SJSA1 (cell line): ENCODE measurements around the gene KDM4B. TPM values are rescaled to one million over a fixed set of nuclear protein-coding genes. Genes with fewer than 3 reads are reported as not detected.

Experiments used
- DNase-seq, 2 experiments: peaks; one replicate each; pipeline ENCODE4 v3.0.0-alpha.2; 2015 to 2020; ENCODE audit warnings: low spot score in 2 of 2, low read depth in 1 of 2
- H3K27ac ChIP-seq: fragments of 250-450 bp; sonication (Bioruptor Pico); 2 replicates; pipeline ENCODE4 v1.5.1; 2020; ENCODE audit warnings: mild to moderate bottlenecking, moderate library complexity
- H3K27me3 ChIP-seq: fragments of 250-450 bp; sonication (Bioruptor Pico); replicated peaks from 2 replicates; pipeline ENCODE4 v1.5.1; 2020; ENCODE audit warnings: mild to moderate bottlenecking, moderate library complexity
- H3K36me3 ChIP-seq: fragments of 250-450 bp; sonication (Bioruptor Pico); 2 replicates; pipeline ENCODE4 v1.5.1; 2020; ENCODE audit warnings: mild to moderate bottlenecking
- H3K4me1 ChIP-seq: fragments of 250-450 bp; sonication (Bioruptor Pico); replicated peaks from 2 replicates; pipeline ENCODE4 v1.6.1; 2021; ENCODE audit warnings: mild to moderate bottlenecking
- H3K4me3 ChIP-seq: fragments of 250-450 bp; sonication (Bioruptor Pico); 2 replicates; pipeline ENCODE4 v1.5.1; 2020; ENCODE audit warnings: mild to moderate bottlenecking
- H3K9me3 ChIP-seq: fragments of 250-450 bp; sonication (Bioruptor Pico); replicated peaks from 2 replicates; pipeline ENCODE4 v1.5.1; 2020; ENCODE audit warnings: mild to moderate bottlenecking
- total RNA-seq: library from RNA; depleted of rRNA; stranded (reverse); fragments of >200 nt; shearing (Covaris generic); gene quantifications from 2 replicates; pipeline ENCODE4 v1.2.3, GENCODE V29; 2014

The KDM4B gene
- total RNA-seq, 1 experiment from 2014 or later, result 9.1 TPM

DNA sequence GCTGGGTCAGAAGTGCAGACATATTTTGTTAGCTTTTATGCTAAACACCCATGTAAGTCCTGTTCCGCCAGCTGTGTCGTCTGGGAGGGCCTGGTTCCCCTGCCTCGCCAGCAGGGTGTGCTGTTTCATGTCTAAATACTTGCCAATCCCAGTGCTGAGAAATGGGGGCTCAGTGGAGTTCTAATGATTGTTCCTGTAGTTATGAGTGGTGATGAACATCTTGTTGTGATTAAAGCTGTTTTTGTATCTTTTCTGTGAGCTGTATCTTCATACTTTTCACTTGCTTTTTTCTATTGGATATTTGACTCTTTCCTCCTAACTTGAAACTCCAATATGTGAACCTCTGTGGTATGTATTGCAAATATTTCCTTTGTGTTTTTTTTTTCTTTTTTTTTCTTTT is 32.7 kb downstream of the KDM4B start:
- Histone ChIP-seq H3K36me3 (peaks cover 6% of the 10 kb centered on the region; the same call in 1 of the 2 replicates), H3K4me3 (no peak overlapping the region), H3K27ac (no peak overlapping the region), H3K27me3 (no peaks in the 10 kb centered on the region), H3K4me1 (peaks cover 13% of the 10 kb centered on the region), H3K9me3 (no peaks in the 10 kb centered on the region)
- DNase-seq, result peak in 1 of 2 experiments; percentile 35

DNA sequence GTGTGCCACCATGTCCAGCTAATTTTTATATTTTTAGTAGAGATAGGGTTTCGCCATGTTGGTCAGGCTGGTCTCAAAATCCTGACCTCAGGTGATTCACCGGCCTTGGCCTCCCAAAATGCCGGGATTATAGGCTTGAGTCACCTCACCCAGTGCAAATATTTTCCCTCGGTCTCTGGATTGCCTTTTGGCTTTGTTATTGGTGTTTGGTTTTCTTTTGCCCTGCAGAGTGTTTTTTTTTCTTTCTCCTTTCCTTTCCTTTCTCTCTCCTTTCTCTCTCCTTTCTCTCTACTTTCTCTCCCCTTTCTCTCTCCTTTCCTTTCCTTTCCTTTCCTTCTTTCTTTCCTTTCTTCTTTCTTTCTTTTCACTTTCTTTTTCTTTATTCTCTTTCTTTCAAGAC is 33.2 kb downstream of the KDM4B start:
- Histone ChIP-seq H3K27ac (no peak overlapping the region), H3K4me3 (no peak overlapping the region)
- DNase-seq, result peak in 1 of 2 experiments; percentile 44

DNA sequence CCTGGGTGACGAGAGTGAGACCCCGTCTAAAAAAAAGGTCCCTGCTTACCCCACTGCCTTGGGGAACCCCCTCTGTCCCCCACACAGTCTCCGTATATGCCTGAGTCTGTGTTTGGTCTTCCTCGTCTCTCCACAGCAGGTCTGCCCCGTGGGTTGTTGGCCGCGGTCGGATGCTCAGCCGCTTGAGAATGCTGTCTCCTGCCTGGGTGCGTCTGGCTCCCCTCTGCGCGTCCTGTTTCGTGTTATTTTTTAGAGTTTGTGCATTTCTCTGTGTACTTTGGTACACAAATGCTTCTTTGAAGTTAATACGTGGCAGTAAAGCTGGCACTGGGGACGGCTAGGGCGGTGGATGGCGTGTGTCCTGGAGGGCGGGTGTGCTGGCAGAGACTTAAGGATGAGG is 34.9 kb downstream of the KDM4B start:
- Histone ChIP-seq H3K4me3 (no peak overlapping the region), H3K27me3 (no peaks in the 10 kb centered on the region), H3K36me3 (no peaks in the 10 kb centered on the region), H3K27ac (no peak overlapping the region), H3K9me3 (no peaks in the 10 kb centered on the region), H3K4me1 (peaks cover 13% of the 10 kb centered on the region)
- DNase-seq, result no peak

More for the DNA sequence above, 33.2 kb downstream of the KDM4B start:
- H3K27me3 ChIP-seq, result no peaks in the 10 kb centered on the region
- peaks cover 6% of the 10 kb centered on the region; the same call in 1 of the 2 replicates for H3K36me3 ChIP-seq
- peaks cover 13% of the 10 kb centered on the region for H3K4me1 ChIP-seq
- H3K9me3 ChIP-seq, result no peaks in the 10 kb centered on the region

DNA sequence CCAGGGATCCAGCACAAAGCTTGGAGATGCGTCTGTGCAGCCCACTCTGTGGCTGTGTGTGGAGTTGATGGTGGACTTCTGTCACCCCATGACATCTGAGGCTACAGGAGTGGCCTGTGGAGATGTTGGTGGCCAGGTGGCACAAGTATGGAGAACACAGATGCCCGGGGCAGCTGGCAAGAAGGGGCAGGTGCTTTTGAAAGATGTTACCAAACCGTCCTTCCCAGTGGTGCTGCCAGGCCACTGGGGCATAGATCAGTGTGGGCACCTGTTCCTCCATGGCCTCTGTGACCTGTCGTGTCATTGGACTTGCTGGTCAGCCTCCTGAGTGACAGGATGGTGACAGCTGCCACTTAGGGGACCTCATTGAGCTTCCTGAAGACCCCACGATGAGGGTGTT is 36.2 kb downstream of the KDM4B start:
- Histone ChIP-seq H3K27me3 (no peaks in the 10 kb centered on the region), H3K4me1 (peaks cover 13% of the 10 kb centered on the region), H3K27ac (no peak overlapping the region), H3K9me3 (no peaks in the 10 kb centered on the region), H3K4me3 (no peak overlapping the region), H3K36me3 (no peaks in the 10 kb centered on the region)
- no peak for DNase-seq

DNA sequence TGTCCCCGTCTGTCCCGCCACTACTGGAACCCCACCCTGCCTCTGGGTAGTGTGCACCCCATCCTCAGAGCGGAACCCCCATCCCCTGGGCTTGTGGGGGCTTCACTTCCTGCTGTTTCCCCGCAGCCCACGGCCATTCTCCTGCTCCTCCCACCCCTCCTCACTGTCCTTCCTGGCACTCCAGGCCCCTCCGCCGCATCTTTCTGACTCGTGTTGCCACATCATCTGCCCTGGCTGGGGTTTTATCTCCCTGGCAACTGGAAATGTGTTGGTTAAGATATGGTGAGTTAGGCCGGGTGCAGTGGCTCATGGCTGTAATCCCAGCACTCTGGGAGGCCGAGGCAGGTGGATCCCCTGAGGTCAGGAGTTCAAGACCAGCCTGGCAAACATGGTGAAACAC is 37.3 kb downstream of the KDM4B start:
- Histone ChIP-seq H3K4me1 (peaks cover 13% of the 10 kb centered on the region), H3K4me3 (no peak overlapping the region), H3K9me3 (no peaks in the 10 kb centered on the region), H3K27ac (no peak overlapping the region), H3K27me3 (no peaks in the 10 kb centered on the region), H3K36me3 (no peaks in the 10 kb centered on the region)
- no peak for DNase-seq

DNA sequence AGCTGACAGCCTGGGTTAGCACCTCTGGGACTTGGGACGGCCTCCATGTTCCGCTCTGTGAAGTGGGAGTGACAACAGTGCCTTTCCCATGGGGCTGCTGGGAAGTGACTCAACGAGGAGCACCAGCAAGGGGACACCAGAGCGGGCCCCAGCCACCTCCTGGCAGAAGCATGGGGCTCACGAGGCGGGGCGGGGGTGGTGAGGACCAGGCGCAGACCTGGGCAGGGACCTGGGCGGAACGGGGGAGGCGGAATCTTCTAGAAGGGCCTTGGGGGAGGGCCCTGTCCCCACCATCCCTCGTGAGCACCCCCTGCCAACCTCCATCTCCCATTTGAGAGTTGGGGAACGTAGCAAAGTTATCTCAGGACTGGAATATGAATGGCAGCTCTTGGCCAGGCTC is 37.9 kb downstream of the KDM4B start:
- no peak overlapping the region for H3K27ac ChIP-seq
- no peaks in the 10 kb centered on the region for H3K27me3 ChIP-seq
- no peak for DNase-seq
- no peaks in the 10 kb centered on the region for H3K9me3 ChIP-seq
- no peaks in the 10 kb centered on the region for H3K36me3 ChIP-seq
- no peak overlapping the region for H3K4me3 ChIP-seq
- H3K4me1 ChIP-seq, result peaks cover 11% of the 10 kb centered on the region

DNA sequence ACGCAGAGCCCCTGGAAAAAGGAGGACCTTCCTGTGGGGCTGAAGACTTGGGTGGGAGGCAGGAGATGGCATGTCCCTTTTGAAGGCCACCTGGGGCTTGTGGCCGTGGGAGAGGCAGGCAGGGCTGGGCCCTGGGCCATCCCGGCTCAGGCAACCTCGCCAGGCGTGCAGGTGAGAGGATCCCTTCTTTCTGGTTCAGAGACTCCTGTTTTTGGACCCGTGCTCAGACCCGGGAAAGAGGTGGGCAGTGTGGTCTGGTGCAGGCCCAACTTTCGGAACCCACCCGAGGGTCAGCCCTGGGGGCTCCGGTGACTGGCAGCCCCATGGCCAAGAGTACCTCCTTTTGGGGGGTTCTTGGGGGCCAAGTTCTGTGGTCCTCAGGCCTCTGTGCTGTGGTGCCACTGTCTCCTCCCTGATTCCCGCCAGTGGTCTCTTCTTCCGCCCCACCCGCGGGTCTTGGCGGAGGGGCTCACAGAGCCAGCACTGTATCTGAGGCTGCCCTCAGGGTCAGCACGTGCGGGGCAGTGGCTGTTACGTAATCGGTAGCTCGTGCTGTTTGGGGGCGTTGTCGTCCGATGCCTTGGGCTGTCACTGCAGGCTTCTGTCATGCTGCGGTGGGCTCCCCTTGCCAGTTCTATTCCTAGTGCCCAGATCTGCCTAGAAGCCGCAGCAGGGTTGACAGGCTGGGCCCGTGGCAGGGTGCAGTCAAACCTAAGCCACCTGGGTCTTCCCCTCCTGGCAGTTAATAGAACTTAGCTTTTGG is 42.7 kb downstream of the KDM4B start:
- Histone ChIP-seq H3K4me3 (no peak overlapping the region), H3K36me3 (peaks cover 5% of the 10 kb centered on the region), H3K4me1 (no peaks in the 10 kb centered on the region), H3K27me3 (no peaks in the 10 kb centered on the region), H3K9me3 (no peaks in the 10 kb centered on the region), H3K27ac (no peak overlapping the region)
- no peak for DNase-seq

DNA sequence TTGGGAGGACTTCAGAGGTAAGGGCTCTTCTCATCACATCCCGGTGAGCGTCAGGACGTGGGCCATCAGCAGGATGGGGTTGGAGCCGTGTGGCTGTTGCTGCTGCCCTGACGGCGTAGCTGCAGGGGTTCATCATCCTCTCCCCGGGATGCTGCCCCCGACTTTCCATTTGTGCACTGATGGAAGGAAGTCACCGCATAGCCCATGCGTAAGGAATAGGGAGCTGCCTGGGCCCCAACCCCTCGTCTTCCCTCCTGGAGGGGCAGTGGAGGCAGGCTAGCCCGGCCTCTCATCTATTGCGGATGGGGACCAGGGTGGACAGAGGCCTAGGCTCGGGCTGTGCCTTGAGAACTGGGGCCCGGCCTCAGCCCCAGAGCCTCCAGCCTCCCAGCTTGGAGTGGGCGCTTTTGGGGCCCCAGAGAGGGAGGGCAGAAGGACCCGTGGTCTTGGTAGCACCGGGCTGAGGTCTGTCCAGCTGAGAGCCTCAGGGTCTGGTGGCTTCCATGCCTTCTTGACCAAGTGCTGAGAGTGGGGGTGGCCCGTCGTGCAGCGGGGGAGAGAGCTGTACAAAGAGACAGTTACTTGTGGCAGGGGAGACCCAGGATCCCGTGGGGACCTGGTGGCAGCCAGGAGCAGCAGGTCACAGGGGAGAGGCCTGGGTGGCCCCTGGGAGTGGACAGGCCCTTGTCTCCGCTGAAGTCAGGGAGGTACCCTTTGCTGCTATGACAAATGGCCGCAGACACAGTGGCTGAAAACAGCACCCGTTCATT is 44.0 kb downstream of the KDM4B start:
- H3K9me3 ChIP-seq, result no peaks in the 10 kb centered on the region
- no peaks in the 10 kb centered on the region for H3K27me3 ChIP-seq
- H3K4me1 ChIP-seq, result no peaks in the 10 kb centered on the region
- no peak overlapping the region for H3K27ac ChIP-seq
- no peak for DNase-seq
- peaks cover 13% of the 10 kb centered on the region for H3K36me3 ChIP-seq
- H3K4me3 ChIP-seq, result no peak overlapping the region

DNA sequence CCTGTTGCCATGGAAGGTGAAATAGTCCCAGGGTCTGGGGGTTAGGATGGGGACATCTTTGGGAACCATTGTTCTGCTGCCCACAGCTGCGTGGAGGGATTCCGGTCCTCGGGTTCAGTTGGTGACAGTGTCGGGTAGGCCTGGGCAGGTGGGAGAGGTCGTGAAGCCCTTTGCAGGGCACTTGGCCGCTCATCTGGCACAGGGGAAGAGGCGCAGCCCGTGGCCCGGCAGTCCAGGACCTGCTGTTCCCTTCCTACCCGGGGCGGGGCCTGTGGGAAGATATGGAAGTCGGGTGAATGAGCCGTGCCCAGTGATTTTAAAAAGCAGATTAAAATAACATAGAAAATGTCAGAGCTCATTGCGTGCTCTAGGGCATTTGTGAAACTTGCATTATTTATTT is 44.8 kb downstream of the KDM4B start:
- no peak overlapping the region for H3K4me3 ChIP-seq
- H3K36me3 ChIP-seq, result peaks cover 20% of the 10 kb centered on the region
- no peaks in the 10 kb centered on the region for H3K4me1 ChIP-seq
- no peak overlapping the region for H3K27ac ChIP-seq
- no peaks in the 10 kb centered on the region for H3K27me3 ChIP-seq
- H3K9me3 ChIP-seq, result no peaks in the 10 kb centered on the region
- no peak for DNase-seq

DNA sequence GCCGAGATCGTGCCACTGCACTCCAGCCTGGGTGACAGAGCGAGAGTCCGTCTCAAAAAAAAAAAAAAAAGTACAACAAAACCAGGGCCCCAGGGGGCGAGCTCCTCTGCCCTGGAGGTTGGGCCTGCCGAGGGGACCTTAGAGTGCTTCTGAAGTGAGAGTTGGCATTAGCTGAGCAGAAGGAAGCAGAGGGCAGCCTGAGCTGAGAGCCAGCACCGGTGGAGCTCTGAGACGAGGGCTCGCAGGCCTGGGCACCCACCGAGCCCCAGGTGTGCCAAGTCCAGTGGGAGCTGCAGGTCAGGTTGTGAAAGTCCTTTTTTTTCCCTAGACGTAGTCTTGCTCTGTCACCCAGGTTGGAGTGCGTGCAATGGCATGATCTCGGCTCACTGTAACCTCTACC is 46.0 kb downstream of the KDM4B start:
- Histone ChIP-seq H3K27ac (no peak overlapping the region), H3K4me1 (no peaks in the 10 kb centered on the region), H3K36me3 (peaks cover 20% of the 10 kb centered on the region), H3K4me3 (no peak overlapping the region), H3K27me3 (no peaks in the 10 kb centered on the region), H3K9me3 (no peaks in the 10 kb centered on the region)
- no peak for DNase-seq

DNA sequence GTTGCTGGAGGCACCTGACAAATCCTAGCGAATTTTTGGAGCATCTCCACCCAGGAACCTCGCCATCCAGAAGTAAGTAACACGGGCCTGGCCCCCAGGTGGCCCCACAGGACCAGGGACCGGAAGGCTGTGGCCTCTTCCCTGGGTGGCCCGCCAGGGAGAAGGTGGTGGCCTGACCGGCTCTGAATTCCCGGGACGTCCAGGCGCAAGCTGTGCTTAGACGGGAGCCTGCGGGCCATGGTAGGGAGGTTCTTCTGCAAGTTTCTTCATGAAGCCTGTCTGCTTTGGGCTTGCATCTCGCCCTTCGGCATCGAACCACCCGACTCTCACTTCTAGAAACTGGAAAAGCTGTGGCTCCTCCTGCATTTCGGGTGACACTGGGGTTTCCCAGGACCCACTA is 47.4 kb downstream of the KDM4B start:
- DNase-seq, result no peak
- Histone ChIP-seq H3K27me3 (no peaks in the 10 kb centered on the region), H3K9me3 (no peaks in the 10 kb centered on the region), H3K27ac (no peak overlapping the region), H3K36me3 (peaks cover 24% of the 10 kb centered on the region), H3K4me3 (no peak overlapping the region), H3K4me1 (no peaks in the 10 kb centered on the region)

DNA sequence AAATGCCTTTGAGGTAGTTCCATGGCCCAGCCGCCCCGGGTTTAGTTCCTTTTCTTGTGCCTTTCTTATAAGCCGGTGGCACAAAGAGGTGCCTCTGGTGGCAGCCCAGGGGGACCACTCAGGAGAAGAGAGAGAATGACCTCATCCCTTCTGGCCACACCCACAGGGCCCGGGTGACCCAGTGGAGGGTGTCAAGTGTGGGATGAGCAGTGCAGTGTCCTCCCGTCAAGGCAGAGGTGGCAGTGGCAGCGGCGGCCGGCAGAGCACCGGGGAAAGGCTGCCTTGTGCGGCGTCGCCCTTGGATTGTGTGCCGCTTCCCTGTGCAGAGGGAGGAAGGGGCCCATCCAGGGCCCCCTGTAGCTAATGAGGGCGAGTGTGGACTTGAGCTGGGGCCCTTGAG is 47.9 kb downstream of the KDM4B start:
- peaks cover 24% of the 10 kb centered on the region for H3K36me3 ChIP-seq
- peak in 1 of 2 experiments; percentile 43 for DNase-seq
- H3K9me3 ChIP-seq, result no peaks in the 10 kb centered on the region
- no peak overlapping the region for H3K4me3 ChIP-seq
- no peaks in the 10 kb centered on the region for H3K27me3 ChIP-seq
- H3K27ac ChIP-seq, result no peak overlapping the region
- no peaks in the 10 kb centered on the region for H3K4me1 ChIP-seq

DNA sequence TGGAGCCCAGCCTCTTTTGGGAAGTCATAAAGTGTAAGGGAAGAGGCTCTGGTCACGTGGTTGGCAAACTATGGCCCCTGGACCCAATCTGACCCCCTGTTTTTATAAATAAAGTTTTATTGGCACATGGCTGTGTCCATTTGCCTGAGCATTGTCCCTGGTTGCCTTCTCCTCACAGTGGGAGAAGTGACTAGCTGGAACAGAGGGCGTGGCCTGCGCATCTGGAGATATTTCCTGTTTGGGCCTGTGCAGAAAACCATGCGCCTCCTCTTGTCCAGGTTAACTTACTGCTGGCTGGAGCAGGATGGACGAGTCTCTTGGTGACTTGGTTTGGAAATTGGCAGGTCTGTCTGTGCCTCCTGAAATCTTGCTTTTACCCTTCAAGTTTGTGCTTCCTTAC is 48.3 kb downstream of the KDM4B start:
- no peak overlapping the region for H3K4me3 ChIP-seq
- H3K27me3 ChIP-seq, result no peaks in the 10 kb centered on the region
- H3K36me3 ChIP-seq, result peaks cover 24% of the 10 kb centered on the region
- no peak for DNase-seq
- no peaks in the 10 kb centered on the region for H3K4me1 ChIP-seq
- H3K9me3 ChIP-seq, result no peaks in the 10 kb centered on the region
- no peak overlapping the region for H3K27ac ChIP-seq

DNA sequence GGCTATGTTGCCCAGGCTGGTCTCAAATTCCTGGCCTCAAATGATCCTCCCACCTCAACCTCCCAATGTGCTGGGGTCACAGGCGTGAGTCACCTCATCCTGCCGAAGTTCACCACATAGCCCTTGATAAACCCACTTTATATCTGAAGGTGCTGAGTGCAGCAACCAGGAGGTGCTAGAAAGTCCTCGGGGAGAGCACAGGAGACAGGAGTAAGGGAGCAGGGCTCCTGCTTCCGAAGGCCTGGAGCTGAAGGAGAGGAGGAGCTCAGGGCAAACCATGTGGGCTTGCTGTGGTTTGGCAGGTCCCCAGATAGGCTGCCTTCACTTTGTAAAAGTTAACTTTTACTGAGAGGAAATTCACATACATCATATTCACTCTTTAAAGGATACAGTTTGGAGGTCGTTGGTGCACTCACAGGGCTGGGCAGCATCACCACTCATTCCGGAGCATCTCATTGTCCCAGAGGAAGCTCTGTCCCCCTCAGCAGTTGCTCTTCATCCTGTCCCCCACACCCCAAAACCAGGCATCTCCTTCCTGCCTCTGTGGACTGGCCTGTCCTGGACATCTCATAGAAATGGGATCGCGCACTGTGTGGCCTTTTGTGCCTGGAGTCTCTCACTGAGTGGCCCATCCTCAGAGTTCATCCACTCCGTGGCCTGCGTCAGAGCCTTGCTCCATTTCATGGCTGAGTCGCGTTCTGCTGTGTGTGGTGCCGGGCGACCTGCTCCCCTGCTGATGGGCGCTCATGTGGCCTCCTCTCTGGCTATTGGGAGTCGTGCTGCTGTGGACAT is 49.5 kb downstream of the KDM4B start:
- no peaks in the 10 kb centered on the region for H3K27me3 ChIP-seq
- peaks cover 24% of the 10 kb centered on the region for H3K36me3 ChIP-seq
- DNase-seq, result no peak
- no peak overlapping the region for H3K4me3 ChIP-seq
- H3K4me1 ChIP-seq, result no peaks in the 10 kb centered on the region
- H3K27ac ChIP-seq, result no peak overlapping the region
- H3K9me3 ChIP-seq, result no peaks in the 10 kb centered on the region
